GM19240 (cell line): Measurements from ENCODE around the gene MORC3.
"Not testable (repeated sequence)": the region's sequence is repeated elsewhere in the genome, so short reads cannot be mapped to it uniquely, and the experiment has no call there.

Source experiments
- DNase-seq: peaks from one replicate; pipeline ENCODE4 v3.0.0; 2011; ENCODE audit warnings: low spot score; ENCODE audit not compliant: insufficient read length

The MORC3 gene

GRCh38 chr21:36323032-36323431 lies 3.0 kb downstream of the MORC3 start:
- DNase-seq = no peak

DNA sequence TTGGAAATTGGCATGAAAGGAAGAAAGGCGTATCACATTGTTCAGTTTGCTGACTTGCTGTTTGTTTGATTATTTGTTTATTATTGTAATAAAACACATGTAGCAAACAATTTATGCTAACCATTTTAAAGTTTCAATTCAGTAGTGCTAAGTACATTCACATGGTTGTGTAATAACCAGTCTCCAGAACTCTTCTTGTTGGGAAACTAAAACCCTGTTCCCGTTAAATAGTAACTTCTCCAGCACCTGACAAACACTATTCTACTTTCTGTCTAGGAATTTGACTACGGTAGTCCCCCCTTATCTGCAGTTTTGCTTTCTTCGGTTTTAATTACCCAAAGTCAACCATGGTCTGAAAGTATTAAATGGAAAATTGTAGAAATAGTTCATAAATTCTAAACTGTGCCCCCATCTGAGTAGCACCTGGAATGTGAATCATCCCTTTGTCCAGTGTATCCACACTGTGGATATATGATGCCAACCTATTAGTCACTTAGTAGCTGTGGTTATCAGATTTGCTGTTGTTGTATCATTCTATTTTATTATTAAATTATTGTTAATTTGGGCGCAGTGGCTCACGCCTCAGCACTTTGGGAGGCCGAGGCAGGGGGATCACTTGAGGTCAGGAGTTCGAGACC lies 5.5 kb downstream of the MORC3 start:
- DNase-seq = no peak

DNA sequence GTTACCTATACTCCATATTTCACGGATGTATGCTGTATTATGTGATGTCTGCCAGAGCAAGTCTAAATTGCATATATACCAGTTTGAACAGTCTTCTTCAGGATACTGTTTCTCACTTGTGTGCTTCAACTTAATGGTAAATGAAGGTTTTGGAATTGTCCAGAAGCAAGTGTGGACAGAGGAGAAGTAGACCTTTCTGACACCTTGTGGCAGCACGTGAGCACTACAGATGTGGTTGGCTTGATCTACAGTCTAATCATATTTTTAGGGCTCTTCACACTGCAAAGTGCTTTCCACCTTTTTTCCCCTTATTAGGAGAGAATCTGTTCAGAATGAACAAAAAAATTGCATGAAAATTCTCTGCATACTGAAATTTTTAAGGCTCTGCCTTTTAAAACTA lies 10.9 kb downstream of the MORC3 start:
- DNase-seq = no peak

GRCh38 chr21:36337099-36337509 lies 17.1 kb downstream of the MORC3 start:
- DNase-seq = no peak

DNA sequence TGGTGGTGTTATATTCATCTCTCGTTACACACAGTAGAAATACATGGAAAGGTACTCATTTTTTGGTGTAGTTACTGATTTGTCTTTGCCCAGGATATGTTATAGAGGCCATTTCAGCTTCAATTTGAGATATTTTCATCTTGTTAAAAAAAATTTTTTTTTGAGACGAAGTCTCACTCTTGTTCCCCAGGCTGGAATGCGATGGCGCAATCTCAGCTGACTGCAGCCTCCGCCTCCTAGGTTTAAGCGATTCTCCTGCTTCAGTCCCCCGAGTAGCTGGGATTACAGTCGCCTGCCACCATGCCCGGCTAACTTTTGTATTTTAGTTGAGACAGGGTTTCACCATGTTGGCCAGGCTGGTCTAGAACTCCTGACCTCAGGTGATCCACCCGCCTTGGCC lies 19.0 kb downstream of the MORC3 start:
- no peak for DNase-seq

GRCh38 chr21:36342581-36342980 lies 22.6 kb downstream of the MORC3 start:
- DNase-seq = not testable (repeated sequence)

- DNase-seq = no peak
Observed at GRCh38 chr21:36344931-36345330, 24.9 kb downstream of the MORC3 start.

DNA sequence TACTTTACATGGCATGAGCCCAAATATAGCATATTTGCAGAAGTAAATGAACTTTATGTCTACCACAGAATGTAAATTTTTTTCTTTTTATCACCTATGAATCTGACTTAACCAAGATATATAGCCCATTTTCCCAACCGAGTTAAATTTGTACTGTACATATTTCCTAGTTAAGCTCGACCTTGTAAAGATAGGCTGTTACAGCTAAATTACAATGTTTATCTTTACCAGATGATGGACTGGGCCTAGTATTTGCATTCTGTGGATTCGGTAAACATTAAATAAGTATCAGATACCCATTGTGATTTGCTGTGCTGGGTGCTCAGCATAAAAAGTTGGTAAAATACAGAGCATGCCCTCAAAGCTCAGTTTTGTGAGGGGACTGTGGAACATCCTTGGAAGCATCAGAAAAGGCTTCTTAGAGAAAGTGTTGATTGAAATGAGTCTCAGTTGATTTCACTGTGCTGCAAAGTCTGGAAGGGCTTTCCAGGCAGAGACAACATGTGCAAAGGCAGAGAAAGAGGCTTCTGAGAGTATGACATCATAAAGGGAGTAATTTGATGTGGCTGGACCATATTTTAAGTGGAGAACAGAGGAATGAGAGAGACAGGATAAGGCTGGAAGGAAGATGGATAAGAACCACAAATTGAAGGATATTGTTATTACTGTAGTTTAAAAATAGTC lies 27.4 kb downstream of the MORC3 start:
- DNase-seq = no peak

GRCh38 chr21:36347962-36348328 lies 27.9 kb downstream of the MORC3 start:
- no peak for DNase-seq

GRCh38 chr21:36349315-36349714 lies 29.3 kb downstream of the MORC3 start:
- no peak for DNase-seq

DNA sequence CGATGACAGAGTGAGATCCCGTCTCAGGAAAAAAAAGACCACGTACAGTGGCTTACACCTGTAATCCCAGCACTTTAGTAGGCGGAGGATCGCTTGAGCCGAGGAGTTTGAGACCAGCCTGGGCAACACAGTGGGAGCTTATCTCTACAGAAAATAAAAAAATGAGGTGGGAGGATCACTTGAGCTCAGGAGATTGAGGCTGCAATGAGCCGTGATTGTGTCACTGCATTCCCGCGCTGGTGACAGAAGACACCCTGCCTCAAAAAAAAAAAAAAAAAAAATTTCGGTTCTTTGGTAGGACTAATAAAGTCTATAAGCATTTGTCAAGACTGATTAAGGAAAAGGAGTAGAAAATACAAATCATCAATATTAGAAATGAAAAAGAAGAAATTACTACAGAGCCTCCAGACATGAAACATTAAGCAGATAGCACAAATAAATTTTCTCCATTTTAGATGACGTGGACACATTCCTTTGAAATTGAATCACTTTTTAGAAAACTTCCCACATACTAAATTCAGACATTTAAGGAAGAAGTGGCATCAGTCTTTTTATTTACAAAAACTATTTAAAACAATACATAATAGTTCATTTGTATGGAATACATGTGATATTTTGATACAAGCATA lies 30.4 kb downstream of the MORC3 start:
- no peak for DNase-seq

GRCh38 chr21:36354918-36355680 lies 35.1 kb downstream of the MORC3 start:
- DNase-seq = no peak

DNA sequence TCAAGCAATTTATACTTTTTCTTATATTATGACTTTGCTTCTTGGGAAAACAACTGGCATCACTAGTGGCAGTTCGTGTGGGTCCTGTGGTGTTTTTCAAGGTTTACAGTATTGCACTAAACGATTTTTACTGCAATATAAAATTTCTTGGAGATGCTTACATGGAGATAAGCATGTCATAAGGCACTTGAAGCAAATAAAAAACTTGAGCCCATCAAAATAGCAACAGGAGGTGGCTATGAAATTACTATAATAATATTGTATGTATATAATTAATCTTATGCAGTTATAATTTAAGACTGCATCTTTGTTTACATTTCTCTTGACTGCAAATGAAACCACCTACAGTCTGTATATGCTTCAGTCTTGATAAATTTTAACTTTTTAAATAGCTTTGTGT lies 35.9 kb downstream of the MORC3 start:
- DNase-seq = no peak

- DNase-seq = no peak
Observed at GRCh38 chr21:36359185-36359584, 39.2 kb downstream of the MORC3 start.

DNA sequence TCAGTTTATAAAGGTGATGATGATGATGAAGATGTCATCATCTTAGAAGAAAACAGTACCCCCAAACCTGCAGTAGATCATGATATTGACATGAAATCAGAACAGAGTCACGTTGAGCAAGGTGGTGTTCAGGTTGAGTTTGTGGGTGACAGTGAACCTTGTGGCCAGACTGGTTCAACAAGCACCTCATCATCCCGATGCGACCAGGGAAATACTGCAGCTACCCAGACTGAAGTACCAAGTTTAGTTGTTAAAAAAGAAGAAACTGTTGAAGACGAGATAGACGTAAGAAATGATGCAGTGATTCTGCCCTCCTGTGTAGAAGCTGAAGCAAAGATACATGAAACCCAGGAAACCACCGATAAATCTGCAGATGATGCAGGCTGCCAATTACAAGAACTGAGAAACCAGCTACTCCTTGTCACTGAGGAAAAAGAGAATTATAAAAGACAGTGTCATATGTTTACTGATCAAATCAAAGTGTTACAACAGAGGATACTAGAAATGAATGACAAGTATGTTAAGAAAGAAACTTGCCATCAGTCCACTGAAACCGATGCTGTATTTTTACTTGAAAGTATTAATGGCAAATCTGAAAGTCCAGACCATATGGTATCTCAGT lies 49.2 kb downstream of the MORC3 start:
- DNase-seq = no peak

GRCh38 chr21:36375994-36376393 lies 56.0 kb downstream of the MORC3 start:
- no peak for DNase-seq

DNA sequence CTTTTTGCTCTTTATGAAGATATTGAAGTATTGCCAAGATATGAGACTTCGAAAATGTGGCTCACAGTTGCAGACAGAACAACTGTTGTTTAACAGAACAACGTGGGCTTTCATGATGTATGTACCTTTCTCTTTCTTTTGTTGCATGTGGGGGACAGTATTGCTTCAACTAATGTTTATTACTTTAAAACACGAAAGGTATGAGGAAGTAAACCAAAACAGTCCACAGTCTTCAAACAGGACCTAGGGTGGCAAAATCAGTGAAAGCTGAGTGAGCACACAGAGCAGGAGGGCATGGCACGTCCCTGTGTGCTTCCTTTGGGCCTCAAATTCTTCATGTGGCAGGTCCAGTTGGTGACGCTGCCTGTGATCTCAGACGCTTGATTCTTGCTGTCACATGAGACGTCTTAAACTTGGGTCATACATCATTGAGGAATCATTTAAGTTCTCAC lies 57.4 kb downstream of the MORC3 start:
- DNase-seq = no peak

DNA sequence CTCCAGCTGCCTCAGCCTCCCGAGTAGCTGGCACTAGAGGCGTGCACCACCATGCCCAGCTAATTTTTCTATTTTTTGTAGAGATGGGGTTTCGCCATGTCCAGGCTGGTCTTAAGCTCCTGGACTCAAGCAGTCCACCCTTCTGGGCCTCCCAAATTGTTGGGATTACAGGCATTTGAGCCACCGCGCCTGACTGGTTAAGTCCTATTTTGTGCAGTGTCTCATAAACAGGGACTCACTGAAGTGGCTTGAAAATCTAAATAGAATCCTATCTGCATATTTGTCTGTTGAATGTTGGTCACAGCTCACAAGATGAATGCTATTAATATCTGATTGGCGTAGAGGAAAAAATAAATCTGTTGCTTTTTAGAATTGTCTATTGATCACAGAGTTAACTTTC lies 59.3 kb downstream of the MORC3 start:
- no peak for DNase-seq

GRCh38 chr21:36381841-36382589 lies 62.0 kb downstream of the MORC3 start:
- DNase-seq = no peak

- not testable (repeated sequence) for DNase-seq
Observed at GRCh38 chr21:36382722-36383121, 62.7 kb downstream of the MORC3 start.

DNA sequence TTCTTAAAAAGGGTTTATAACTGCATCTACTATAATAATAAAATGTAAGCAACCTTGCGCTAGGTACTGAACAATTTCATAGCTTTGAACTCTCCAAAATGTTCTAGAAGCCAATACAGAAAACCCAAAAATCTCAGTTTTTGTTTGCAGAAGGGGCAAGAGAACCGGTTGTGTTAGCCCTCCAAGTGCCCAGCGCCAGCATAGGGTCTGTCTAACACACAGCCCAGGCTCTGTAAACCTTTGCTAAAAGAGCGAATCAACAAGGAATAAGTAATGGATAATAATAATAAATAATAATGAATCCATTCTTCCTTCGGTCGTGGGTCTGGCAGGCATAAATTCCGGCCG lies 64.9 kb downstream of the MORC3 start:
- no peak for DNase-seq
